HG03460 (cell line): ENCODE results near the gene ZSWIM5.
"Not testable (repeated sequence)": the region's sequence is repeated elsewhere in the genome, so short reads cannot be mapped to it uniquely, and the experiment has no call there.

Source experiments
- ATAC-seq: cut with Tn5 transposase; IDR thresholded peaks from one replicate; pipeline ENCODE4 v1.9.1; 2021; ENCODE audit not compliant: unreplicated experiment

Gene ZSWIM5

GRCh38 chr1:45205011-45205909 lies 1.1 kb downstream of the ZSWIM5 start:
- ATAC-seq: no peak

GRCh38 chr1:45200906-45201500 lies 5.4 kb downstream of the ZSWIM5 start:
- ATAC-seq: no peak

GRCh38 chr1:45200435-45200834 lies 6.0 kb downstream of the ZSWIM5 start:
- ATAC-seq: no peak

- no peak for ATAC-seq
These were observed 8.2 kb downstream of the ZSWIM5 start for GRCh38 chr1:45198185-45198584.

GRCh38 chr1:45196863-45197262 lies 9.5 kb downstream of the ZSWIM5 start:
- ATAC-seq: no peak

- ATAC-seq: no peak
These were observed 15.0 kb downstream of the ZSWIM5 start for GRCh38 chr1:45191418-45191783.

GRCh38 chr1:45187725-45188124 lies 18.7 kb downstream of the ZSWIM5 start:
- no peak for ATAC-seq

- ATAC-seq: not testable (repeated sequence)
These were observed 26.4 kb downstream of the ZSWIM5 start for GRCh38 chr1:45179918-45180519.

- no peak for ATAC-seq
These were observed 29.0 kb downstream of the ZSWIM5 start for GRCh38 chr1:45177452-45177851.

- no peak for ATAC-seq
These were observed 33.6 kb downstream of the ZSWIM5 start for GRCh38 chr1:45172764-45173163.

- no peak for ATAC-seq
These were observed 34.4 kb downstream of the ZSWIM5 start for GRCh38 chr1:45172005-45172404.

- no peak for ATAC-seq
These were observed 34.8 kb downstream of the ZSWIM5 start for GRCh38 chr1:45171575-45171974.

GRCh38 chr1:45170151-45170742 lies 36.2 kb downstream of the ZSWIM5 start:
- ATAC-seq: no peak

GRCh38 chr1:45167947-45168346 lies 38.5 kb downstream of the ZSWIM5 start:
- ATAC-seq: not testable (repeated sequence)

GRCh38 chr1:45164307-45164706 lies 42.1 kb downstream of the ZSWIM5 start:
- ATAC-seq: not testable (repeated sequence)

- ATAC-seq: not testable (repeated sequence)
These were observed 43.3 kb downstream of the ZSWIM5 start for GRCh38 chr1:45163111-45163510.

- ATAC-seq: not testable (repeated sequence)
These were observed 44.1 kb downstream of the ZSWIM5 start for GRCh38 chr1:45162041-45163035.

GRCh38 chr1:45155957-45156356 lies 50.4 kb downstream of the ZSWIM5 start:
- no peak for ATAC-seq

GRCh38 chr1:45155423-45155822 lies 51.0 kb downstream of the ZSWIM5 start:
- ATAC-seq: no peak

GRCh38 chr1:45152126-45152525 lies 54.3 kb downstream of the ZSWIM5 start:
- no peak for ATAC-seq
